WTC11 (cell line): ENCODE measurements around the gene OFD1.

ENCODE experiments used
- ELF4 ChIP-seq: sonication (generic); formaldehyde crosslinking; IDR thresholded peaks from 2 replicates; pipeline ENCODE4 v1.8.1; 2022; ENCODE audit warnings: low read depth, mild to moderate bottlenecking, moderate library complexity, missing genetic modification reagents
- TEAD4 ChIP-seq: sonication (generic); formaldehyde crosslinking; IDR thresholded peaks from 2 replicates; pipeline ENCODE4 v1.8.0; 2022; ENCODE audit warnings: mild to moderate bottlenecking, missing genetic modification reagents
- TF ChIP-seq, protein P1 (sequence below): fragments of 200-600 bp; IDR thresholded peaks from 2 replicates; pipeline ENCODE4 v1.8.0; 2022; ENCODE audit warnings: antibody characterized with exemption
- TF ChIP-seq, protein P2 (sequence below): sonication (generic); formaldehyde crosslinking; IDR thresholded peaks from 2 replicates; pipeline ENCODE4 v1.8.1; 2023; ENCODE audit warnings: mild to moderate bottlenecking, moderate library complexity, missing genetic modification reagents

DNA sequence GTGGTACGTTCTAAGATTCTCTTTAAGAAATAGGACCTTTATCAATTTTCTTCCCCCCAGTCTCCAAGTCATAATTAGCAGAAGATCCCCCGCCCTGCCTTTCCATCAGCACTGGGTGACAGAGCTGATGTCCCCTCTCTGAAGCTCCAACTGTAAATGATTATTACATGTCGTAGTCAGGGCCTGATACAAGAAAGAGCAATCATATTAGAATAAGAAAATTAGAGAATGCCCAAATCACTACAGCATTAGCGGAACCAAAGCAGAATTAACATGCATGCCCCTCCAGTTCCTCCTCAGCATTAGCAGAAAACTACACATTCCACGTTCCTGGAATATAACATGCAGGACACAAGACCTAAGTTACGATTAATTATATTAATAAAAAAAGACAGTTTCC, 81.6 kb downstream of the OFD1 start:
- TF ChIP-seq, protein P1, sequence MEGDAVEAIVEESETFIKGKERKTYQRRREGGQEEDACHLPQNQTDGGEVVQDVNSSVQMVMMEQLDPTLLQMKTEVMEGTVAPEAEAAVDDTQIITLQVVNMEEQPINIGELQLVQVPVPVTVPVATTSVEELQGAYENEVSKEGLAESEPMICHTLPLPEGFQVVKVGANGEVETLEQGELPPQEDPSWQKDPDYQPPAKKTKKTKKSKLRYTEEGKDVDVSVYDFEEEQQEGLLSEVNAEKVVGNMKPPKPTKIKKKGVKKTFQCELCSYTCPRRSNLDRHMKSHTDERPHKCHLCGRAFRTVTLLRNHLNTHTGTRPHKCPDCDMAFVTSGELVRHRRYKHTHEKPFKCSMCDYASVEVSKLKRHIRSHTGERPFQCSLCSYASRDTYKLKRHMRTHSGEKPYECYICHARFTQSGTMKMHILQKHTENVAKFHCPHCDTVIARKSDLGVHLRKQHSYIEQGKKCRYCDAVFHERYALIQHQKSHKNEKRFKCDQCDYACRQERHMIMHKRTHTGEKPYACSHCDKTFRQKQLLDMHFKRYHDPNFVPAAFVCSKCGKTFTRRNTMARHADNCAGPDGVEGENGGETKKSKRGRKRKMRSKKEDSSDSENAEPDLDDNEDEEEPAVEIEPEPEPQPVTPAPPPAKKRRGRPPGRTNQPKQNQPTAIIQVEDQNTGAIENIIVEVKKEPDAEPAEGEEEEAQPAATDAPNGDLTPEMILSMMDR: no peak
- TF ChIP-seq, protein P2, sequence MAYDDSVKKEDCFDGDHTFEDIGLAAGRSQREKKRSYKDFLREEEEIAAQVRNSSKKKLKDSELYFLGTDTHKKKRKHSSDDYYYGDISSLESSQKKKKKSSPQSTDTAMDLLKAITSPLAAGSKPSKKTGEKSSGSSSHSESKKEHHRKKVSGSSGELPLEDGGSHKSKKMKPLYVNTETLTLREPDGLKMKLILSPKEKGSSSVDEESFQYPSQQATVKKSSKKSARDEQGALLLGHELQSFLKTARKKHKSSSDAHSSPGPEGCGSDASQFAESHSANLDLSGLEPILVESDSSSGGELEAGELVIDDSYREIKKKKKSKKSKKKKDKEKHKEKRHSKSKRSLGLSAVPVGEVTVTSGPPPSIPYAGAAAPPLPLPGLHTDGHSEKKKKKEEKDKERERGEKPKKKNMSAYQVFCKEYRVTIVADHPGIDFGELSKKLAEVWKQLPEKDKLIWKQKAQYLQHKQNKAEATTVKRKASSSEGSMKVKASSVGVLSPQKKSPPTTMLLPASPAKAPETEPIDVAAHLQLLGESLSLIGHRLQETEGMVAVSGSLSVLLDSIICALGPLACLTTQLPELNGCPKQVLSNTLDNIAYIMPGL (CRISPR knock-in tag): no peak
- TF ChIP-seq ELF4 (CRISPR knock-in tag): no peak
- TF ChIP-seq TEAD4 (CRISPR knock-in tag): no peak
